Umbilical cord (tissue), 2 donors: ENCODE results near the gene CDC42BPB. TPM values are rescaled to one million over a fixed set of nuclear protein-coding genes. Genes with fewer than 3 reads are reported as not detected.

Source experiments
- DNase-seq: peaks from one replicate; pipeline ENCODE4 v3.0.0-alpha.2; 2015; ENCODE audit warnings: low spot score
- total RNA-seq: library from RNA; depleted of rRNA; stranded (reverse); fragments of >200 nt; gene quantifications from one replicate; pipeline ENCODE4 v1.2.3, GENCODE V29; 2014; ENCODE audit warnings: low replicate concordance; ENCODE audit not compliant: insufficient read depth

Gene CDC42BPB
- total RNA-seq, 1 donor from 2014 or later = 99.7 TPM

GRCh38 chr14:102966681-102967505, 90.5 kb downstream of the CDC42BPB start:
- DNase-seq = no peak

DNA sequence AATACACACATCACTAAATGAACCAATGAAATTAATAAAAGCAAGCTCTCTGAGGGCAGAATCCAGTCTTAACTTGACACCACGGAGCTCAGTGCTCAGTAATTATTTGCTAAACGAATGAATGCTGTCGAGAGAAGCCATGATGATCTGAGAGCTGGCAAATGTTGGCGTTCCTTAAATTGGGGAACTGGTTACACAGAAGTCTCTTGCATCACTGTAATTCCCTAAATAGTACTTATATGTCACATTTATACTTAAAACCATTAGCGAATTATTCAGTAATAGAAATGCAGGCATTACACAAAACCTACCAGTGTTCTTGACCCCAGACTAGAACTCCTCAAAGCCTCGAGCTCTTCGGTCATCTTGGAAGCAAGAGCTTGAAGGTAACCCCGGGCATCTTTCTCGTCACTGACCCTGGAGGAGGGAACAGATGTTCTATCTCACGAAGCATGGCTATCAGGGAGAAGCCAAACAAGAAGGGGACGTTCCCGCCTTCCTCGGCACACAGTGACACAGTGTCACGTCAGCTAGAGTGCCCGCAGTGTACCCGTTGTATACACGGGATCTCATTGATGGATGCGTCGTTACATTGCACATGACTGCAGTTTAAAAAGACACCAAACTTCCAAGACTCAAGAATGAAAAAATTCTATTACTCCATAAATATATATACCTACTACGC, 91.2 kb downstream of the CDC42BPB start:
- no peak for DNase-seq

DNA sequence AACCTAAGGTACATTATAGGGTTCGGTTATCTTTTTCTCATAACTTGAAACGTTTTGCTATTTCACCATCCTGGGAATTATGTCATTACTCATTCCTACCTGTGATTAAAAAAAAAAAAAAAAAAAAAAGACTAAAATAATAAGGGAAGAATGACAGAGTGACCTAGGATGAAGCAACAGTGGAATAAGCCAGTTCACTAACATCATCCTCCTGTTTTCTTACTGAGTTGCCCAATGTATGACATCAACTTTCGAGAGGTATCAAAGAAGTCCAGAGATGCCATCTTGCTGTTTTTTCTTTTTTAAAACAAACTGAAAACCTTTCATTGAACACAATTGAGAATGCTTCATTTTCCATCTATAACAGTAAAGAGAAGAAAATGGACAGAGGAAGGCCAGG, 92.1 kb downstream of the CDC42BPB start:
- DNase-seq = no peak

DNA sequence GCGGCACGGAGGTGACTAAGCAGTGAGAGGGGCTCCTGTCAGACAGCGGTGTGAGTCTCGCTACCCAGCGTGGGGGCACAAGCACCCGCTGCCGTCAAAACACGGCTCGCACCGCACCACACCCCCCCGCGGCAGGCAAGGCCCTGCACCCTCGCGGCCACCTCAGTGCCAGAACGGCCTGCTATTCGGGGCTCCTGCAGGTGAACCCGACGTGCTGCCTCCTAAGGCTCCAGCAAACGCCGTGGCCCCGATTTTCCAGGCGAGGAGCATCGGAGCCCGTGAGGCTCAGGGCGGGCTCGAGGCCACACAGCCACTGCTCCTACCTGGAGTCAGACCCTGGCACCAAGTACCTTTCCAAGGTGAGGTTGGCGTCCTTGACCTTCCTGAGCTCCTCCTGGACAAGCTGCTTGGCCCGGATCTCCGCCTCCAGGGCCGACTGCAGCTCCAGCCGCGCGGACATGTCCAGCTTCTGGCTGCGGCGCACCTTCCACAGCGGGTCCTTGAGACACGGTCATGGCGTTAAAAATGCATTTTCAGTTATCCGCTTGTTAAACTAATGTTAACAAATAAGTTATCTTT, 93.1 kb downstream of the CDC42BPB start:
- DNase-seq = no peak

DNA sequence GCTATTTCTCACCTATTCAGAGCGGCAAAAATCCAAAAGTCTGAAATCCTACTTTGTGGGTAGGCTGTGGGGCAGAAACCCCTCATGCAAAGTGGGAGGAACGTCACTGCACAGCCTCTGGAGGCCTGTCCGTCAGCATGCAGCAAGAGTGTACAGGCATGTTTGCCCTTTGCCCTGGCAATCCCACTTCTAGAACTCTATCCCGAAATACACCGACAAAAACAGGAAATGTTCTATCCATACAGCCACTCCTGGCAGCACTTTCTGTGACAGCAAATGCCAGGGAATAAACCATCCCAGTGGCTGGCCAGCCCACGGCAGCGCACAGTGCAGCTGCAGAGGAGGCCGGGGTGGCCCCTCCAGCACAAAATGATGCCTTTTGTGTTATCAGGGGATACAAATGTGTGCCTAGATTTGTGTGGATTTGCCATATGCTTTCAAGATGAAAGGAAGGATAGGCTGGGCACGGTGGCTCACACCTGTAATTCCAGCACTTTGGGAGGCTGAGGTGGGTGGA, 95.2 kb downstream of the CDC42BPB start:
- DNase-seq = no peak

DNA sequence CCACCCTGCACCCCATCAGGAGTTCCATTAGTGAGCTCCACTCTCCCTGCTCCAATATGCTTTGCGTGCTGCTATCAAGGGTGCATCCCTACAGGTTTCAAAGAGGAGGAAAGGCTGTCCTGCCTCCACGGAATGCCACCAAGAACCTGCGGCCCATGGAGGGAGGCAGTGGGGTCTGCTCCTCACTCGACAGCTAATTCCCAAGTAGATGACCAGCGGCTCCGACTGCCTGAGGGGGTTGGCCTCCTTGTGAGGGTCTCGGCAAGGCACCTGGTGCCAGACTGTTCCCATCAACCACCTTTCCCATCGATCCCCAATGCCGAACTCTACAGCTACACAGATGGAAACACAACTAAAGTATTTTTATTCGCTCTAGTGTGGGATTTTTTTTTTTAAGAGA, 98.9 kb downstream of the CDC42BPB start:
- DNase-seq = no peak

- DNase-seq = no peak
Observed at GRCh38 chr14:102957222-102957621, 100.1 kb downstream of the CDC42BPB start.

DNA sequence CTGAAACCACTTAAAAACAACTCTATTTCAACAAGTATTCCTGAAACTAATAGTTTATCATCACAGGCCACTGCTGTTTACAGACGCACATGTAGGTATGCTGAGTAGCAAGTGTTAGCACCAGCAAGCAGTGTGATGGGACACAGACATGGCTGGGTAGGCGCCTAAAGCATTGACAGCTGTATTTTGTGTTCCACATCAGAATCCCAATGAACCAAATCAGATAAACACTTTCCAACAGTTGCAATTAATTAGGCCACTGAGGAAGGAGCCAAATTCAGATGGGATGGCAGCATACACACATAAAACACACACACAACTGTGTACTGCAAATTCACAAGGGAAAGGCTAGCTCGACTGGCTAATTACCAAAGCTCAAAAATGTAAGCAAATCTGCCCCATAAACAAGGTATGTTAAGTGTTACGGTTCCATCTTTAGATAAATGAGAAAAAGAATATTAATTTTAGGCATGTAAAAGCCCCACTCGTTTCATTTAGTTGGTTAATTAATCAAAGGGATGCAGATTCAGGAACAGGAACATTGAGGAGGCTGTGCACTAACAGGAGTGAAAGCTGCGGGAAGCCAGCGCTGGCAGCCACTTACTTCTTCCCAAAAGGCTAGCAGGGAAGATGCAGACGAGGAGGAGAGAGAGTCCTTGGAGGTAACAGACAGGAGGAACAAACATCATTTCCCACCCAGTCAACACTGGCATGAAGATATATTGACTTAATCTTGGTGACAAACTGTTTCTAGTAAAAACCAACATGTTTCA, 101.5 kb downstream of the CDC42BPB start:
- DNase-seq = no peak

DNA sequence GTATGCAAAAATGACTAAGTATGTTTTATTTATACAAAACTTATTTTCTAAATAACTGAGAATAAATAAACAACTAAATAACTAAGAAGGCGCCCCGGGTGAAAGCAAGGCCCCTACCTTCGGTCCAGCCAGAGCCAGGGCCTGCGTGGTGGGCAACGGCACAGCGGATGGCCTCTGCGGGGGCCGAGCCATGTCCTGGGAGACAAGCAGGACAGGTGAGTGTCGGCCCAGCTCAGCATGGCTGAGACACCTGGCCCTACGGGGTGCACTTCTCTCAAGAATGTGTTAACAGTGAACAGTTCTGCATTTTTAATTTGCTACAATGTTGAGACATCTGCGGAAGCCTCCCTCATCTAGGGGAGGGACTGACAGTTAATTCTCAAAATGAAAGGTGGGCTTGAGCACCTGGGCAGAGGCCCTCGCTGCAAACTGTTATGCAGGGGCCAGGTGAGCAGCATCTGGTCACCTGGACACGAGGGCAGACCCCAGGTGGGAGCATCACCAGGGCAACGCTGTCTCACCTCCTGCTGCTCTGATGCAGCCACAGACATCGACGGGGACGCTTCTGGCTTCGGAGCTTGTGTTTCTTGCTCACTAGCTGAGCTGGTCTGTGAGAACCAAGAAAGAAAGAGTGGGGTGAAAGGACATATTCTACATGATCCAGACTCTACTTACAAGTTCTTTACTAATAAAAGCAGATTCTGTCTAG, 103.1 kb downstream of the CDC42BPB start:
- DNase-seq = no peak

- no peak for DNase-seq
Observed at GRCh38 chr14:102953100-102953499, 104.2 kb downstream of the CDC42BPB start.

- no peak for DNase-seq
Observed at GRCh38 chr14:102952276-102952675, 105.1 kb downstream of the CDC42BPB start.

DNA sequence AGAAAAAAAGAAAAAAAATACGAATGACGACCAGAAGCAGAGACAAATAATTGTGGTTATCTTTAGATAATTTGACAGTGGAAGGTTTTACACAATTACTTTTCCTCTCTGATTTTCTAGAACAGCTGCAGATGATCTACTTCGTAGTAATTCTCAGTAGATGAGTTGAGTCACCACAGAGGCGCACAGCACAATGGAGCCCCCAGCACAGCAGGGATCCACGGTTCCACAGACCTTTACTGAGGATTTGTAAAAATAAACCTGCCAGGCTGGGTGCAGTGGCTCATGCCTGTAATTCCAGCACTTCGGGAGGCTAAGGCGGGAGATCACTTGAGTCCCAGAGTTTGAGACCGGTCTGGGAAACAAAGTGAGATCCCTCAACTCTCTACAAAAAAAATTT, 105.5 kb downstream of the CDC42BPB start:
- DNase-seq = no peak

DNA sequence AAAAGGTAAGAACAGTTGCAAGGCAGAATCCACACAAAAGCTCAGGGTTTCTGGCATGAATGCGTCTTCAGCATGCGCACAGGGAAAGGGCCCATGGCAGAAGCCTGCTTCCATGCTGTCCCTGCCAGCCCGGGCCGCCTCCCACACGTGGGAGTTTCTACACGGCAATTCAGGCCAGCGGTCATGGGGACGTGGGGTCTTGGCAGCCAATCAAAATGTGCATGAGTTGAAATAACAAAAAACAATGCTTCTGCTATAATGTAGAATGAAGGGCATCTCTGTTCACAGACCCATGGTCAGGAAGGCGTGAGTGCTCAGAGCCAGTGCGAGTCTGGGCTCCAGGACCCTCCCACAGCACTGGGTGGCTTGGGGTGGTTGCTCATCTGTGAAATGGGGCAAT, 106.3 kb downstream of the CDC42BPB start:
- DNase-seq = no peak

- DNase-seq = no peak
Observed at GRCh38 chr14:102949801-102950451, 107.4 kb downstream of the CDC42BPB start.

DNA sequence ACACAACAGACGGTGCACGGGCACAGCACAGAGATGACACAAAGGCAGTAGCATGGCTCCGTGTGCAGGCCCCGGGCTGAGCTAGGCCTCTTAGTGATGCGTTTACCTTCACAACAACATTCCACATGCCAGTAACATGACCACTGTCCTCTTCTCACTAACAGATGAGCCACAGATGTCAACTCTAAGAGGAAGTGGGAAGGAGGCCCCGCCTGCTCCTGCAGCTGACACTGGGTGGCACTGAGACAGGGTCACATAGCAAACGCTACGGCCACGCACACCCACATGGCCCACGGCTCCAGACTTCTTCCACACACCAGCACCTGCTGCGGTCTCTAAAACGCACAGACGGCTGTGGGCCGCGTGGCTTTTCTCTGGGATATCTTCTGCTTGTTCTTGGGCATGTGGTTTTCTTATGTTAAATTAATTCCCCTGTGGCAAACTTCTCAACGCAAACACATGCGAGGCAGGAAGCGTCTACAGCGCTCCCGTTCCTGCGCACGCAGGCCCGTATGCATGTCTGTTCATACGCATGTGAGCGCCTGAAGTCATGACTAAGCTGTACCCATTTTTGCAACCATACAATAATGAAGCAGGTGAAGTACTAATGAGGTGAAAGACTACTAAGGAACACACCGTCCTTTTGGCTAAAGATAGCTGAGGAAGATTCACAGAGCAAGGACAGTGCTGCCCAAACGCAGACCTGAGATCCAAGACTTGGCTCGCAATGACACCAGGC, 108.1 kb downstream of the CDC42BPB start:
- DNase-seq = no peak

DNA sequence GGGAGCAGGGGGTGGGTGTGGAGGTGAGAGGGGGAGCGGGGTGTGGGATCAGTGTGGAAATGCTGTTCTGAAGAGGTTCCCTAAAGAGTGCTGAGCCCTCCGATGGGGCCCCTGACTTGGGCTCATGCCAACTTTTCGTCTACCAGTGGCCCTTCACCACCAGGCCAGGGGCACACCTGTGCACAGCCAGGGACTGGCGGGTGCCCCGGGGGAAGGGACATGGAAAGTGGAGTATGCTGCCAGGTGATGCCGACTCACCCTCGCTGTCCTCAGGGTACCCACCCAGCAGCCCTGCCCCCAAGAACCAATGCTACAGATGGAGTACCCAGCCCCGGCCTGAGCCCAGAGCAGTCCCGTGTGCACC, 108.7 kb downstream of the CDC42BPB start:
- no peak for DNase-seq

GRCh38 chr14:102947321-102948103, 109.8 kb downstream of the CDC42BPB start:
- no peak for DNase-seq

DNA sequence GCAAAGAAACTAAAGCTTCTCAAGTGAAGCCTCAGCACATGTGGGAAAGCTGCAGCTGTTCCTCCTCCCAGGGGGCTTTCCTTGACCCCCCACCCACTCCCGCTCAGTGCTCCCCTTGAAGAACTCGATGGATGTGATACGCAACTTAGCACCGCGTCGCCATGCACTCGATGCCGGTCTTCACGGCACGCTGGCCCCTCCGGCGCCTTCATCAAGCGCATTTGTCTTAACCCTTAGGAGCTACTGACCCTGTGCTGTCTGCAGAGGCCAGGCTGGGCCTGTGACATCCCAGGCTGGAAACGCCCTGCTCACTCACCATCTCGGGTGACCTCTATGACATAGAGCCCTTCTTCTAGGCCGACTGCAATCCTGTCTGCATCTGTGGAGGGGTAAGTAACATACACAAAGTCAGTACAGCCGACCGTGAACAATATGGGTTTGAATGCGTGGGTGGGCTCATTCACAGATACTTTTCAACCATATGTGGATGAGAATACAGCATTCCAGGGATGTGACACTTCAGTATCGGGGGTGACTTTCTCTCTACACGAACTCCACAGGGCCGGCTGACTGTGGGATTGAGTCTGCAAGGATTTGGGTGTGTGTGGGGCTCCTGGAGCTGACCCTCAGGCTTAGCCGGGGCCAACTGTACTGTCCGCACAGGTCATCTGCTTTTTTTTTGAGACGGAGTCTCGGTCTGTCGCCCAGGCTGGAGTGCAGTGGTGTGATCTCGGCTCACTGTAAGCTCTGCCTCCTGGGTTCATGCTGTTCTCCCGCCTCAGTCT, 111.8 kb downstream of the CDC42BPB start:
- DNase-seq = no peak
